H9 (cell line): ENCODE measurements around the gene MID1. TPM values are rescaled to one million over a fixed set of nuclear protein-coding genes. Genes with fewer than 3 reads are reported as not detected.
A peak's percentile ranks its signal among the peaks of the same experiment; 100 is the strongest.

Experiments used
- DNase-seq: peaks from one replicate; pipeline ENCODE4 v3.0.0-alpha.2; 2017
- H2AFZ ChIP-seq: one replicate; pipeline ENCODE4 v1.6.1; 2013; ENCODE audit warnings: mild to moderate bottlenecking, low read length, control low read depth, moderate library complexity
- H2AK5ac ChIP-seq: 2 replicates; pipeline ENCODE4 v1.6.1; 2013; ENCODE audit warnings: low read length, control low read depth, mixed read lengths; ENCODE audit not compliant: insufficient read length
- H2BK120ac ChIP-seq: one replicate; pipeline ENCODE4 v1.6.1; 2013; ENCODE audit warnings: low read depth, mild to moderate bottlenecking, low read length, control low read depth, inconsistent platforms; ENCODE audit not compliant: poor library complexity, severe bottlenecking
- H2BK12ac ChIP-seq: 2 replicates; pipeline ENCODE4 v1.6.1; 2013; ENCODE audit warnings: low read length, control low read depth, mixed read lengths, low read depth; ENCODE audit not compliant: insufficient read length
- H2BK15ac ChIP-seq: 2 replicates; pipeline ENCODE4 v1.6.1; 2013; ENCODE audit warnings: low read depth, low read length, control low read depth
- H2BK20ac ChIP-seq: one replicate; pipeline ENCODE4 v1.6.1; 2013; ENCODE audit warnings: low read depth, mild to moderate bottlenecking, low read length, control low read depth, inconsistent platforms; ENCODE audit not compliant: poor library complexity, severe bottlenecking
- H2BK5ac ChIP-seq: 2 replicates; pipeline ENCODE4 v1.6.1; 2013; ENCODE audit warnings: low read length, control low read depth, mixed read lengths; ENCODE audit not compliant: insufficient read length
- H3K14ac ChIP-seq: 2 replicates; pipeline ENCODE4 v1.6.1; 2013; ENCODE audit warnings: low read length, control low read depth; ENCODE audit not compliant: insufficient read depth
- H3K18ac ChIP-seq: 2 replicates; pipeline ENCODE4 v1.6.1; 2013; ENCODE audit warnings: low read depth, mild to moderate bottlenecking, mixed read lengths, low read length, control low read depth; ENCODE audit not compliant: insufficient read length
- H3K23ac ChIP-seq: 2 replicates; pipeline ENCODE4 v1.6.1; 2013; ENCODE audit warnings: low read length, control low read depth, mixed read lengths, low read depth; ENCODE audit not compliant: insufficient read length
- H3K23me2 ChIP-seq: 2 replicates; pipeline ENCODE4 v1.6.1; 2013; ENCODE audit warnings: low read depth, mild to moderate bottlenecking, mixed read lengths, low read length, control low read depth; ENCODE audit not compliant: insufficient read length, poor library complexity, severe bottlenecking
- H3K27ac ChIP-seq: 2 replicates; pipeline ENCODE4 v1.5.1; 2013; ENCODE audit warnings: low read length, control low read depth, mixed read lengths, low read depth; ENCODE audit not compliant: insufficient read length
- H3K27me3 ChIP-seq: 2 replicates; pipeline ENCODE4 v1.6.1; 2013; ENCODE audit warnings: low read length, control low read depth, inconsistent platforms; ENCODE audit not compliant: insufficient read depth
- H3K4ac ChIP-seq: 2 replicates; pipeline ENCODE4 v1.6.1; 2013; ENCODE audit warnings: low read depth, mild to moderate bottlenecking, control low read depth, inconsistent platforms, low read length, moderate library complexity
- H3K4me1 ChIP-seq: 2 replicates; pipeline ENCODE4 v1.6.1; 2013; ENCODE audit warnings: low read length, control low read depth, inconsistent platforms; ENCODE audit not compliant: insufficient read depth
- H3K4me2 ChIP-seq: 2 replicates; pipeline ENCODE4 v1.6.1; 2013; ENCODE audit warnings: low read length, control low read depth, mixed read lengths; ENCODE audit not compliant: insufficient read length, insufficient read depth
- H3K56ac ChIP-seq: 2 replicates; pipeline ENCODE4 v1.6.1; 2013; ENCODE audit warnings: low read depth, mild to moderate bottlenecking, mixed read lengths, low read length, control low read depth; ENCODE audit not compliant: insufficient read length
- H3K79me1 ChIP-seq: 2 replicates; pipeline ENCODE4 v1.6.1; 2013; ENCODE audit warnings: low read depth, mild to moderate bottlenecking, moderate library complexity, low read length, control low read depth, inconsistent platforms; ENCODE audit not compliant: insufficient read depth, poor library complexity, severe bottlenecking
- H3K79me2 ChIP-seq: 2 replicates; pipeline ENCODE4 v1.6.1; 2013; ENCODE audit warnings: low read length, control low read depth, inconsistent platforms; ENCODE audit not compliant: insufficient read depth
- H3K9ac ChIP-seq: 2 replicates; pipeline ENCODE4 v1.6.1; 2013; ENCODE audit warnings: low read length, control low read depth, mixed read lengths; ENCODE audit not compliant: insufficient read length; ENCODE audit errors: extremely low read depth
- H3K9me3 ChIP-seq: one replicate; pipeline ENCODE4 v1.6.1; 2013; ENCODE audit warnings: low read depth, low read length, inconsistent platforms; ENCODE audit not compliant: control insufficient read depth
- H3T11ph ChIP-seq: one replicate; pipeline ENCODE4 v1.6.1; 2013; ENCODE audit warnings: mild to moderate bottlenecking, low read length, control low read depth, inconsistent platforms
- H4K20me1 ChIP-seq: one replicate; pipeline ENCODE4 v1.6.1; 2013; ENCODE audit not compliant: control insufficient read depth, insufficient read length, insufficient read depth
- H4K5ac ChIP-seq: 2 replicates; pipeline ENCODE4 v1.6.1; 2013; ENCODE audit warnings: low read depth, mild to moderate bottlenecking, mixed read lengths, low read length, control low read depth; ENCODE audit not compliant: insufficient read length
- H4K8ac ChIP-seq: replicated peaks from 2 replicates; pipeline ENCODE4 v1.6.1; 2013; ENCODE audit warnings: low read length, control low read depth, mixed read lengths, low read depth; ENCODE audit not compliant: insufficient read length
- H4K91ac ChIP-seq: 2 replicates; pipeline ENCODE4 v1.6.1; 2013; ENCODE audit warnings: low read depth, mild to moderate bottlenecking, moderate library complexity, mixed read lengths, low read length, control low read depth; ENCODE audit not compliant: insufficient read length
- H3K27ac Mint-ChIP-seq, 3 experiments: 2 replicates in 2 of 3; 3 replicates in 1 of 3; pipeline ENCODE4 v1.8.0; 2020 to 2021; ENCODE audit warnings: mixed read lengths in 3 of 3, mild to moderate bottlenecking in 1 of 3, moderate library complexity in 1 of 3
- H3K27me3 Mint-ChIP-seq: 2 replicates; pipeline ENCODE4 v1.8.0; 2021; ENCODE audit warnings: low read depth, mild to moderate bottlenecking, moderate library complexity, mixed read lengths
- H3K36me3 Mint-ChIP-seq, 3 experiments: 2 replicates in 2 of 3; 3 replicates in 1 of 3; pipeline ENCODE4 v1.8.0; 2020 to 2021; ENCODE audit warnings: low read depth in 3 of 3, mixed read lengths in 3 of 3; ENCODE audit not compliant: insufficient read depth in 1 of 3
- H3K4me1 Mint-ChIP-seq, 2 experiments: 2 replicates each; pipeline ENCODE4 v1.8.0; 2020; ENCODE audit warnings: mixed read lengths in 2 of 2
- H3K4me3 Mint-ChIP-seq, 2 experiments: 2 replicates in 1 of 2; 3 replicates in 1 of 2; pipeline ENCODE4 v1.8.0; 2020 to 2021; ENCODE audit warnings: mild to moderate bottlenecking in 2 of 2, mixed read lengths in 2 of 2, moderate library complexity in 1 of 2
- H3K9me3 Mint-ChIP-seq, 2 experiments: 2 replicates in 1 of 2; 3 replicates in 1 of 2; pipeline ENCODE4 v1.8.0; 2020; ENCODE audit warnings: mild to moderate bottlenecking in 2 of 2, mixed read lengths in 2 of 2, moderate library complexity in 1 of 2
- CTCF ChIP-seq: fragments of 200-600 bp; sonication (generic); conservative IDR thresholded peaks from 3 replicates; pipeline ENCODE4 v1.8.0; 2021; ENCODE audit warnings: antibody characterized with exemption, mild to moderate bottlenecking
- WGBS: extraction: QIAGEN DNeasy Blood & Tissue Kit; methylation state at CpG from one replicate; pipeline ENCODE4 v1.1.7; 2013; ENCODE audit warnings: missing lambda C conversion rate, low lambda C conversion rate, mixed read lengths; ENCODE audit not compliant: insufficient read length; ENCODE audit errors: extremely low coverage; 5-methylcytosine and 5-hydroxymethylcytosine counted together
- total RNA-seq: library from RNA; stranded (reverse); gene quantifications from 2 replicates; pipeline ENCODE4 v1.2.1, GENCODE V29; 2021

Gene MID1
- total RNA-seq, 1 experiment from 2014 or later = 32.9 TPM

GRCh38 chrX:10483191-10483831, 137.1 kb downstream of the MID1 start:
- no peak overlapping the region for H3K27ac ChIP-seq
- no peak overlapping the region for H3K4me2 ChIP-seq

More at GRCh38 chrX:10483191-10483831, 137.1 kb downstream of the MID1 start:
- Histone ChIP-seq H4K91ac (no peak overlapping the region), H3K4me1 (peaks cover 2% of the 10 kb centered on the region; the same call in 1 of the 2 replicates), H3K4ac (no peak overlapping the region), H3T11ph (no peak overlapping the region), H4K8ac (no peak overlapping the region), H2BK12ac (no peak overlapping the region), H2AFZ (no peak overlapping the region), H2BK15ac (no peak overlapping the region), H2BK20ac (no peak overlapping the region), H3K27me3 (no peaks in the 10 kb centered on the region), H3K18ac (no peak overlapping the region), H4K20me1 (no peaks in the 10 kb centered on the region), H3K9ac (no peak overlapping the region), H3K23ac (no peak overlapping the region), H2AK5ac (no peak overlapping the region), H3K9me3 (no peaks in the 10 kb centered on the region), H3K14ac (no peak overlapping the region), H3K79me1 (no peaks in the 10 kb centered on the region), H2BK5ac (no peak overlapping the region), H2BK120ac (no peak overlapping the region), H4K5ac (no peak overlapping the region), H3K23me2 (no peaks in the 10 kb centered on the region), H3K56ac (no peak overlapping the region), H3K79me2 (peaks cover 4% of the 10 kb centered on the region; the same call in 1 of the 2 replicates)
- no peak for TF ChIP-seq CTCF
- Mint-ChIP-seq H3K9me3 (peaks cover 35 to 42% of the 10 kb centered on the region in 2 experiments; a peak in 4 of 5 replicates), H3K4me1 (peaks cover 8 to 18% of the 10 kb centered on the region in 2 experiments), H3K4me3 (no peak overlapping the region), H3K27me3 (no peaks in the 10 kb centered on the region), H3K27ac (peak overlapping the region in 1 of 3 experiments; percentile 55; a peak in 2 of 7 replicates), H3K36me3 (peaks cover 29 to 41% (median 30%) of the 10 kb centered on the region in 3 experiments)
- WGBS = no CpG with 5 or more reads among the region's 9 CpGs
- DNase-seq = no peak
